Activated gamma-delta T cell (primary cell): ENCODE data around the gene DDX46.
A peak's percentile ranks its signal among the peaks of the same experiment; 100 is the strongest.
"Not testable (repeated sequence)": the region's sequence is repeated elsewhere in the genome, so short reads cannot be mapped to it uniquely, and the experiment has no call there.

Experiments
- DNase-seq: peaks from one replicate; lab custom pipeline; 2025; lab: John Stamatoyannopoulos, UW
- total RNA-seq, 2 donors: gene quantifications; one replicate each; lab custom pipeline; 2026; lab: John Stamatoyannopoulos, UW

The DDX46 gene, protein sequence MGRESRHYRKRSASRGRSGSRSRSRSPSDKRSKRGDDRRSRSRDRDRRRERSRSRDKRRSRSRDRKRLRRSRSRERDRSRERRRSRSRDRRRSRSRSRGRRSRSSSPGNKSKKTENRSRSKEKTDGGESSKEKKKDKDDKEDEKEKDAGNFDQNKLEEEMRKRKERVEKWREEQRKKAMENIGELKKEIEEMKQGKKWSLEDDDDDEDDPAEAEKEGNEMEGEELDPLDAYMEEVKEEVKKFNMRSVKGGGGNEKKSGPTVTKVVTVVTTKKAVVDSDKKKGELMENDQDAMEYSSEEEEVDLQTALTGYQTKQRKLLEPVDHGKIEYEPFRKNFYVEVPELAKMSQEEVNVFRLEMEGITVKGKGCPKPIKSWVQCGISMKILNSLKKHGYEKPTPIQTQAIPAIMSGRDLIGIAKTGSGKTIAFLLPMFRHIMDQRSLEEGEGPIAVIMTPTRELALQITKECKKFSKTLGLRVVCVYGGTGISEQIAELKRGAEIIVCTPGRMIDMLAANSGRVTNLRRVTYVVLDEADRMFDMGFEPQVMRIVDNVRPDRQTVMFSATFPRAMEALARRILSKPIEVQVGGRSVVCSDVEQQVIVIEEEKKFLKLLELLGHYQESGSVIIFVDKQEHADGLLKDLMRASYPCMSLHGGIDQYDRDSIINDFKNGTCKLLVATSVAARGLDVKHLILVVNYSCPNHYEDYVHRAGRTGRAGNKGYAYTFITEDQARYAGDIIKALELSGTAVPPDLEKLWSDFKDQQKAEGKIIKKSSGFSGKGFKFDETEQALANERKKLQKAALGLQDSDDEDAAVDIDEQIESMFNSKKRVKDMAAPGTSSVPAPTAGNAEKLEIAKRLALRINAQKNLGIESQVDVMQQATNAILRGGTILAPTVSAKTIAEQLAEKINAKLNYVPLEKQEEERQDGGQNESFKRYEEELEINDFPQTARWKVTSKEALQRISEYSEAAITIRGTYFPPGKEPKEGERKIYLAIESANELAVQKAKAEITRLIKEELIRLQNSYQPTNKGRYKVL
- 159 to 168 reads per million in 2 donors for total RNA-seq

DNA sequence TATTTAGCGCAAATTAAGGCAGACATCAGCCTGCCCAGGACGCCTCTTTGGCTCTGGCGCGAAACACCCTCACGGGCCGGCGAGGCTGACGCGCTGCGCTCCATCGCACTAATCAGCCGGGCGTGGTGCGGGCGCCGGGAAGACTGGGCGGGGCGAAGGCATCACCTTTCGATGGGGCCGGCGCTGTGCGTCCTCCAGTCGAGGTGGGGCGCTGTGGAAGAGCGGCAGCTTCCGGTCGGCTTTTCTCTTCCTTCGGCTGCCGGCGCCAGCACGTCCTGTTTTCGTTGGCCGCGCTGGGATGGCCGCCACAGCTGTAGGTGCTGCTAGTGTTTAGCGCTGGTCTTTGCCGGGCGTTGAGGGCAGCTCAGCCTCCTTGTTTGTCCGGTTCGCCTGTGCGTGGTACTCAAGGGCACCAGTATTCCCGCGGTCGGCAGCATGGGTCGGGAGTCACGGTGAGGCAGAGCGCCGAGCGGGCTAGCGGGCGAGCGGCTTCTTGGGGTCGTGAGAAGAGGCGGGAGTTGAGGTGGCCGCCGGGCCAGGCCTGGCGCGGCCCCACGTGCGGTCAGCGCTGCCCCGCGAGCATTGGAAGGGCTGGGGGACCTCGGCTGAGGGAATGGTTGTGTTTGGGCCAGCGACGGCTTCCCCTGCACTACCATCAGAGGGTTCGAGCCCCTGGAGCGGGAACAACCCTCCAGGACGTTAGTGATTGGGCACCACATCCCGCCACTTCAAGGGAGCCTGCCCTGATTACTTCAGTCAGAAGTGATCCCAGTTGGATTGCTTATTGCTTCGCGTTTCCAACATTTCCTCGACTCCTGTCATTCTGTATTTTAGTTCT is at the start of gene DDX46:
Gene DDX46, plus strand, starts transcription at position 276 of the 838 bp plus-strand sequence. Its CDS starts 160 bp downstream, at position 436.
- peak; percentile 86 for DNase-seq

DNA sequence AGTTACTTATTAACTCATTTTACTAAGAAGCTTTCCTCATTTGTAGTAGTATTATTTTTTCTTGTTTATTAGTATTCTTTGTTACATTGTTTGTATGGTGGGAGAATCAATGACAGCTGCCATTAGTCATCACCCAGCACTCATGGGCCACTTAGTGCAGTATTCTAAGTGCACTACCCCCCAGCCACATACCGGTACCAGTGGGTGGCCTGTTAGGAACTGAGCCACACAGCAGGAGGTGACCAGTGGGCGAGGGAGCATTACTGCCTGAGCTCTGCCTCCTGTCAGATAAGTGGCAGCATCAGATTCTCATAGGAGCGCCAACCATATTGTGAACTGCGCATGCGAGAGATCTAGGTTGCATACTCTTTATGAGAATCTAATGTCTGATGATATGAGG is 44.5 kb upstream of the DDX46 start:
- no peak for DNase-seq

GRCh38 chr5:134714541-134714940 is 44.0 kb upstream of the DDX46 start:
- no peak for DNase-seq

- DNase-seq, result not testable (repeated sequence)
These were observed 43.1 kb upstream of the DDX46 start for GRCh38 chr5:134715466-134715865.

DNA sequence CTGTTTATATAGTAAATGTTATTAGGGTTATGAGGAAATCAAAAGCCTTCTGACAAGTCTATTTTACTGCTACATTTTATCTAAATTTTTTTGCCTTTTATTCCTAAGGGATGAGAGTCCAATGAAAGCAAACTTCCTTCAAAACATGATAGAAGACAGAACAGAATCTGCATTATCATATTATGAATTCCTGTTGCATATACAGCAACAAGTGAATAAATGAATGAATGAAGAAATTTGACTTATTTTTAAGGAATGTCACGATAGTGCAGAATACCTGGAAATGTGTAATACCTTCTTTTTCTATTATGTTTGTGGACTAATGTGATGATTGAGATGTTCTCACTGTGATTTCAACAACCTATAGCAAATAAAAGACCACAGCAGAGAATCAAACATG is 33.7 kb upstream of the DDX46 start:
- DNase-seq, result no peak

DNA sequence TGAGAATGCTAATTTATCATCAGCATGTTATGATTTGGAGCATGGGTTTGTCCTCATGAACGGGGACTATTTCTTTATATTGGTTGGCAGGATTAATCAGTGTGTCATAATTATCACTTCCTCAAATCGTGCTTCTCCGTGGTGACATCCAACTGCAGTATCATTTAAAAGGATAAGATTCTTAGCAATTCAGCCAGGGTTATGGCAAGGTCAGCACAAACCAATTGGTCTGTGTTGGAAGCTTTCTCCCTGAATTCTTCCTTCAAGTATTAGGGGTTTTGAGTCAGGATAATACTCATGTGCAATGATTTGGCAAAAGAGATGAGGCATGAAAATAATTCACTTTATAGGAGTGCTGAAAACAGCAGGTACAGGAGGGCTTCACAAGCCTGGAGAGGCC is 25.8 kb upstream of the DDX46 start:
- no peak for DNase-seq

DNA sequence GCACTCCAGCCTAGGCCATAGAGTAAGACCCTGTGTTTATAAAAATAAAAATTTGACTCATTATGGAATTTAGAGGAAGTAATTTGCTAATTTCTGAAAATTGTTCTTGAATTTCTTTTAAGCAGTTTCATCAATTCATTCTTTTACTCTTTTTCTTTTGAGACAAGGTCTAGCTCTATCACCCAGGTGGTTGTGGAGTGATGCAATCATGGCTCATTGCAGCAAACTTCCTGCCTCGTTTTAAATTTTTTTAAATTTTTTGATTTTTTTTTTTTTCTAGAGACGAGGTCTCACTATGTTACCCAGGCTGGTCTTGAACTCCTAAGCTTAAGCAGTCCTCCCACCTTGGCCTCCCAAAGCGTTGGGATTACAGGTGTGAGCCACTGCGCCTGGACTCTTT is 23.3 kb upstream of the DDX46 start:
- DNase-seq, result no peak

DNA sequence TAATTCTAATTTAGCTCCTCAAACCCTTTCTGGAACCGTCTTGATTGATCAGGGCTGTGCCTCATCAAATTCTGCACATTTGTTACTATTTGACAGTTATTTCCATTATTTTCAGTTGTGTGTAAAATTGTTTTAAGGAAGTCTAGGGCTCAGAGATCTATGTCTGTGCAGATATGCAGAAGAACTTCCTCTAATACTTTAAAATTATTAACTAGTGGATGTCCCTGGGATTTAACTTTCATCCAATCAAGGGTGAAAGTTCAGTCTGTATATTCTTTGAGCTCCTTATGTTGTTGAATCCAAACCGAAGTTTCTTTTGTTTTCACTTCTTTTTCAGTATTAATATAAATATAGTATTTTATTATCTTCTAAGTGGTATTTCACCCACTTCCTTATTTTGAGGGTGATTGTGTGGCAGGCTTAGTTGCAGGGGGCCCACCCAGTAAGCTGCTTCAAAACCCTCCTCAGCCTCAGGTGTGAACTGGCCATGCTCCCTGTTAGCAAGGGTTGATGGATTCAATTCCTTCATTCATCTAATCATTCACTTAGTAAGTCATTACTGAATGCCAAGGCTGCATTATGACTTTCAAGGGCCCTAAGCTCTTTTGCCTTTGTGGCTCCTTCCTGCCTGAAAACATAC is 22.3 kb upstream of the DDX46 start:
- no peak for DNase-seq

DNA sequence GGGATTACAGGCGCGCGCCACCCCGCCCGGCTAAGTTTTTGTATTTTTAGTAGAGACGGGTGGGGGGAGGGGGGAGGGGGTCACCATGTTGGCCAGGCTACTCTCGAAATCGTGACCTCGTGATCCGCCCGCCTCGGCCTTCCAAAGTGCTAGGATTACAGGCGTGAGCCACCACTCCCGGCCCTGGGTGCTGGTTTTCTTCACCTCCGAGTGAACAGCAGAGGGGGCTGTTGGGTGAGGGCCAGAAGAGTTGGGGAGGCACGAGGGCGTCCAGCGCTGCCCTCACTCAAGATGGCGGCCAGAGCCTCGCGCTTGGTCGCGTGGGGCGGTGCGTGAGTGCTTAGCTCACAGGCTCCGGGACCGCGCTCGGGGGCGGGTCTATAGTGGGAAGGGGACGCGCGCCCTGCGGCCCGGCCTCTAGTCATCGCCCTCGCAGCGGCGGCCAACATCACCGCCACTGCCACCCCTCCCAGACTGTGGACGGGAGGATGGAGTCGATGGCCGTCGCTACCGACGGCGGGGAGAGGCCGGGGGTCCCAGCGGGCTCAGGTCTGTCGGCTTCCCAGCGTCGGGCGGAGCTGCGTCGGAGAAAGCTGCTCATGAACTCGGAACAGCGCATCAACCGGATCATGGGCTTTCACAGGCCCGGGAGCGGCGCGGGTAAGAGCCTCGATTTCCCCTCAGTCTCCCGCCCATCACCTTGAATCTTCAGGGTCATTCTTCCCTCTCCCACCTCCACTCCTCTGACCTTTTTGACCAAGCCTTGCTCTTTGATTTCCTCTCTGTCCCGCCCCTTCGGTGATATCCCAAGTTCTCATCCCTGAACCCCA is 20.2 kb upstream of the DDX46 start, which contains the start of gene CAMLG:
Gene CAMLG, plus strand, starts transcription at position 416 of the 830 bp plus-strand sequence. Its CDS starts 73 bp downstream, at position 489.
- peak; percentile 94 for DNase-seq

- DNase-seq, result no peak
These were observed 19.5 kb upstream of the DDX46 start for GRCh38 chr5:134738963-134739661.

GRCh38 chr5:134741052-134741451 is 17.5 kb upstream of the DDX46 start:
- DNase-seq, result no peak

DNA sequence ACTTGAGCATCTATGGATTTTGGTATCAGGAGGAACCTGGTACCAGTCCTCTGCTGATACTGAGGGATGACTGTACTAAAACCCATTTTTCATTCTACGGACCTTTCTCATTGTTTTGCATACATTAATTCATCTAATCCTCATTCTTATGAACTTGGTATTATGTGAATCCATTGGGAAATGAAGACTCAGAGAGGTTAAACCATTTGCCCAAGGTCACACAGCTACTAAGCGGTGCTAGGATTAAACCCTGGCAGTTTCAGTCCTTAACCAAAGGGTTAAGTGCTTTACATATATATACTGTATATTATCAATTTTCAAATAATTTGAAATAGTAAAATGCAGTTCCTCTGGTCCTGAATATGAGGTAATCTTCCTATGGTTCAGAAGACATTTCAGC is 16.4 kb upstream of the DDX46 start:
- no peak for DNase-seq

DNA sequence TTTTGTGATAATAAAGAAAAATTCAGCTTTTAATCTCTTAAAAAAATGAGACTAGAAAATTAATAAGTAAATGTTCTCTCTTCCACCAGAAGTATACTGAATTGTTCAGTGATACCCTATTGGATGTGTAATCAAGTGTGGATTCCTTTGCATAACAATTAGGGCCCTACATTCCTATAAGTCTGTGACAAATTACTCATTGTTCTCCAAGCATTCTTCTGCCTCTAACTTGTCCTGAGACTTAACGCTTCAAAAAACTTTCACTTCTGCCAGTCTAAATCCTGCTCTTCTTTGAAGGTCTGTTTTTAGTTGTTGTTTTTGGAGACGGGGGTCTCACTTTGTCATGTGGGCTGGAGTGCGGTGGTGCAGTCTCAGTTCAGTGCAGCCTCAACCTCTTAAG is 9.2 kb upstream of the DDX46 start:
- DNase-seq, result no peak

GRCh38 chr5:134758176-134758503 is 439 bp upstream of the DDX46 start:
- DNase-seq, result no peak

GRCh38 chr5:134767528-134768291 is 9.1 kb downstream of the DDX46 start:
- not testable (repeated sequence) for DNase-seq

- no peak for DNase-seq
These were observed 10.6 kb downstream of the DDX46 start for GRCh38 chr5:134769206-134769605.

GRCh38 chr5:134772461-134773125 is 14.0 kb downstream of the DDX46 start:
- no peak for DNase-seq

- no peak for DNase-seq
These were observed 18.8 kb downstream of the DDX46 start for GRCh38 chr5:134777366-134777765.
